Skeletal muscle satellite cell (primary cell): ENCODE data around the gene FSTL4.

Experiments used
- H3K27me3 ChIP-seq: 2 replicates; pipeline ENCODE4 v1.7.0; 2013; ENCODE audit warnings: low read length; ENCODE audit not compliant: control insufficient read depth, insufficient read depth
- H3K36me3 ChIP-seq: 2 replicates; pipeline ENCODE4 v1.7.0; 2013; ENCODE audit warnings: mild to moderate bottlenecking, control low read depth, low read length; ENCODE audit not compliant: insufficient read depth
- H3K4me1 ChIP-seq: 2 replicates; pipeline ENCODE4 v1.7.0; 2013; ENCODE audit warnings: low read length; ENCODE audit not compliant: control insufficient read depth, insufficient read depth
- H3K4me2 ChIP-seq: 2 replicates; pipeline ENCODE4 v1.7.0; 2013; ENCODE audit warnings: mild to moderate bottlenecking, low read length
- H3K4me3 ChIP-seq: 2 replicates; pipeline ENCODE4 v1.7.0; 2013; ENCODE audit warnings: low read length
- H3K9ac ChIP-seq: 2 replicates; pipeline ENCODE4 v1.7.0; 2013; ENCODE audit warnings: mild to moderate bottlenecking, low read depth, low read length, moderate library complexity
- H3K9me3 ChIP-seq: replicated peaks from 2 replicates; pipeline ENCODE4 v1.7.0; 2013; ENCODE audit warnings: mild to moderate bottlenecking, control low read depth, low read length

The FSTL4 gene

DNA sequence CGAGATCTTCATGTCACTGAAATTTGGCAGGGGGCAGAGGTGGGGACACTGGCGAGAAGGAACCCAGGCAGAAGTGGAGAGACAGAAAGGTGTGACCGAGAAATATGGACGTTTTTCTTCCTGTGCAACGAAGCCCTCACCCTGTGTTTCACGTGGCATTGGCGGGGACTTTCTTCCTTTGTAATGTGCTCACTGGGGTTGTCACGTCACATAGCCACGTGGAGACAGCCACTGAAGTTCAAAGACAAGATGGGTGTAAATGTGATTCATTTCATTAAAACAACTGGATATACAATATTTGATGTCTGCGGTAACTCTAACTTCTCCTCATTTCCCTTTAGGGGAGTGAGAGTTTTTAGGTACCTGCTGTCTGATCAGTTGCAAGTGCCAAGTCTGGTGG is 225.7 kb downstream of the FSTL4 start:
- Histone ChIP-seq H3K36me3 (no peaks in the 10 kb centered on the region), H3K4me3 (no peak overlapping the region), H3K4me1 (no peaks in the 10 kb centered on the region), H3K9me3 (no peaks in the 10 kb centered on the region), H3K4me2 (no peak overlapping the region), H3K27me3 (peaks cover 21% of the 10 kb centered on the region), H3K9ac (no peak overlapping the region)

DNA sequence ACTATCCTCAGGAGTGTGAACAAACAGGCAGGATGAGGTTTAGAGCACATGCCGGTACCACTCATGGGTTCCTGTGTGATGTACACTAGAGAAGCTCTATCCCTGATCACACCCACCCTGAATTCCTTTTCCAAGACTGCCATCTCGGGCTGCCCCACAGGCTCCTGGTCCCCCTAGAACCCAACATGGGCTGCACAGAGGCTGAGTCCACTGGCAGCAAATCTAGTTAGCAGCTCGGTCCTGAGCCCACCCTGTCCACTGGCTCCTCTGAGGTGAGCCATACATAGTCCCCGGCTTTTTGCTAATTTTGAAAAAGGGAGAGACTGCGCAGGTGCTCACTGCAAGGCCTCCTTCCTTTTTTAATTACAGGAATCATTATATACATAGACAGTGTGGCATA is 227.0 kb downstream of the FSTL4 start:
- no peak overlapping the region for H3K4me3 ChIP-seq
- H3K9ac ChIP-seq = no peak overlapping the region
- no peaks in the 10 kb centered on the region for H3K9me3 ChIP-seq
- H3K4me2 ChIP-seq = no peak overlapping the region
- no peaks in the 10 kb centered on the region for H3K4me1 ChIP-seq
- H3K36me3 ChIP-seq = no peaks in the 10 kb centered on the region
- peaks cover 21% of the 10 kb centered on the region for H3K27me3 ChIP-seq

DNA sequence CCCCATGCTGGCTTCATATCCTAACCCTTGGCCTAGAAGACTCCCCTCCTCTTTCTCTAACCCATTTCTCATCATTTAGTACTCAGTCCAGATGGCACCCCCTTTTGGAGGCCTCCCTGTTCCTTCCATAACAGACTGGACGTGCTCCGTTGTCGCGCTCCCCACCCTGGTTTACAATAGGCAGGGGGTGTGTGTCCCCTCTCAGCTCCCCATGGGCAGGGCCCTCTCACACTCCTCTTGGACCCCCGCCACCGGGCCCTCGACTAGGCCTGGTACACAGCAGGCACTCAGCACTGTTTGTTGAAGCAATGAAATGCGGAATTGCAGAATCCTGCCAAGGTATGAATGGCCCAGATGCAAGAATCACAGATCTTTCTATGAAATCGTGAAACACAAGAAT is 227.4 kb downstream of the FSTL4 start:
- Histone ChIP-seq H3K27me3 (peaks cover 21% of the 10 kb centered on the region), H3K9me3 (no peaks in the 10 kb centered on the region)

GRCh38 chr5:133384120-133384855 is 228.1 kb downstream of the FSTL4 start:
- Histone ChIP-seq H3K27me3 (peaks cover 21% of the 10 kb centered on the region), H3K9me3 (no peaks in the 10 kb centered on the region)

More for the DNA sequence above, 227.4 kb downstream of the FSTL4 start:
- Histone ChIP-seq H3K4me3 (no peak overlapping the region), H3K4me1 (no peaks in the 10 kb centered on the region), H3K9ac (no peak overlapping the region), H3K36me3 (no peaks in the 10 kb centered on the region), H3K4me2 (no peak overlapping the region)

DNA sequence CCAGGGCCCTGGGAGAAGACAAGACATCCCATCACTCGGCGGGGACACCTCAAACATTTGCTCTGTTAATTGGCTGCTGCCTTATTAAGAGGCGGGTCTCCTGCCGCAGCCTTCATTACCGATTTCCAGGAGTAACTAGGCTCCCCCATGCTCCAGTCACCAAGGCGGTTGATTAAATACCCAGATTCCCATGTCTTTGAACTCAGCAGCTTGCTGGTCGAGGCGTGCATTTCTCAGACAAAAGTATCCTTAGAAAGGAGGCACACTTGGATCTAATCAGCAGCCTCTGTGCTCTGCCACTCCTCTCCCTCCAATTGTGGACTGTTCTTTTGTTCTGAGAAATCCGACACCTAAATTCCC is 228.8 kb downstream of the FSTL4 start:
- Histone ChIP-seq H3K27me3 (peaks cover 21% of the 10 kb centered on the region), H3K4me3 (no peak overlapping the region), H3K4me2 (no peak overlapping the region), H3K9ac (no peak overlapping the region), H3K4me1 (no peaks in the 10 kb centered on the region), H3K36me3 (no peaks in the 10 kb centered on the region), H3K9me3 (no peaks in the 10 kb centered on the region)

More at GRCh38 chr5:133384120-133384855, 228.1 kb downstream of the FSTL4 start:
- Histone ChIP-seq H3K36me3 (no peaks in the 10 kb centered on the region), H3K9ac (no peak overlapping the region), H3K4me1 (no peaks in the 10 kb centered on the region), H3K4me2 (no peak overlapping the region), H3K4me3 (no peak overlapping the region)

- Histone ChIP-seq H3K27me3 (peaks cover 21% of the 10 kb centered on the region), H3K4me1 (no peaks in the 10 kb centered on the region)
Observed at GRCh38 chr5:133382661-133383579, 229.4 kb downstream of the FSTL4 start.

DNA sequence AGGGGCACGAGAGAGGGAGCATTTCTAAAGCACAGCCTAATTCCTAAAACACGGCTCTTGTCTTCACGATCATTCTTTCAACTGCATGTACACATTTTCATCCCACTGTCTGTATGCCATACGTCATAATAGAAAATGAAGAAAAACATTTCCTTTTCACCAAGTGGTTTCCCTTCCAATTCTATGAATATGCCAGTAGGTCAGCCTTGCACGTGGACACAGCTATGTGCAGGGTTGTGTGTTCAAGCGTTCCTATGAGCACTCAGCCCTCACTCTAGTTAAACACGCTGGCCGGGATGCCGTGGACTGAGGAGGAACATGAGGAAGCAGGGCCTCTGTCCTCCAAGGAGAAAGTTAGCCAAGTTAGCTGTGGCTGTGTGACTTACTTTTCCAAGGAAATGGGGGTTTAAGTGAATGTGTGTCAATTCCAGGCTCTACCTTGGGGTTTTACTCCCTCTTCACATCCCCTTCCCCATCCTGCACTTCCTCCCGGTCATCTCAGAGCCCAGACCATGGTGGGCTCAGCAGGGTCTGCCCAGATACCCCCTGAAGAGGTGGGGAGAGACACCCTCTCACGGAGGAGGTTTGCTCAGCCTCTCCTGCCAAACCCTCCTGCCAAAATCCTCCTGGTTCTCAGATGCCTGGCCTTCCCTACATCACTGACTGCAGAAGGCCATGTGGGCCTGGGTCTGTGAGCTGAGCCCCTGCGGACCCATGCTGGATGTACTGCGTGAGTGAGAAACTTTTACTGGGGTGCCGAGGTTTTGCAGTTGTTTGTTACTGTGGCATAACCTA is 230.6 kb downstream of the FSTL4 start:
- H3K36me3 ChIP-seq = no peaks in the 10 kb centered on the region
- H3K4me1 ChIP-seq = no peaks in the 10 kb centered on the region
- H3K9ac ChIP-seq = no peak overlapping the region
- no peak overlapping the region for H3K4me2 ChIP-seq
- H3K4me3 ChIP-seq = no peak overlapping the region
- H3K9me3 ChIP-seq = no peaks in the 10 kb centered on the region
- H3K27me3 ChIP-seq = peaks cover 13% of the 10 kb centered on the region

More at GRCh38 chr5:133382661-133383579, 229.4 kb downstream of the FSTL4 start:
- no peaks in the 10 kb centered on the region for H3K36me3 ChIP-seq
- no peak overlapping the region for H3K4me3 ChIP-seq
- H3K9ac ChIP-seq = no peak overlapping the region
- no peak overlapping the region for H3K4me2 ChIP-seq
- no peaks in the 10 kb centered on the region for H3K9me3 ChIP-seq

DNA sequence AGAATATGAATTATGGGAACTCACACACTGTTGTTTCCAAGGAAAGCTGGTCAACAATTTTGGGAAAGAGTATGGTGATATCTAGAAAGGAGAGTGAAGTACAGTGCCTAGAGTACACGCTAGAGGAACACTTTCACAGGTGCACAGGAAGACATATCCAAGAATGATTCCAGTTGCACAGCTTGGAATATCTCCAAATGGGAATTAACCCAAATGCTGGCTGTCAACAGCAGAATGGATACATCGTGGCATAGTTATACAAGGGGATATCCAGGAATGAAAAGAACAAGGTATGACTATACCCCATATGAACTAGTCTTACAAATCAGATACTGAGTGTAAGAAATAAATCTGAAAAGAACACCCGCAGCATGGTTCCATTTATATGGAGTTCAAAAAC is 231.3 kb downstream of the FSTL4 start:
- Histone ChIP-seq H3K27me3 (peaks cover 12% of the 10 kb centered on the region), H3K9ac (no peak overlapping the region), H3K9me3 (no peaks in the 10 kb centered on the region), H3K4me2 (no peak overlapping the region), H3K4me3 (no peak overlapping the region), H3K36me3 (no peaks in the 10 kb centered on the region), H3K4me1 (no peaks in the 10 kb centered on the region)

GRCh38 chr5:133377736-133378135 is 234.6 kb downstream of the FSTL4 start:
- Histone ChIP-seq H3K36me3 (no peaks in the 10 kb centered on the region), H3K27me3 (peaks cover 9% of the 10 kb centered on the region), H3K9ac (no peak overlapping the region), H3K9me3 (no peaks in the 10 kb centered on the region), H3K4me1 (no peaks in the 10 kb centered on the region), H3K4me3 (no peak overlapping the region), H3K4me2 (no peak overlapping the region)

- no peaks in the 10 kb centered on the region for H3K4me1 ChIP-seq
Observed at GRCh38 chr5:133376986-133377385, 235.4 kb downstream of the FSTL4 start.

More at GRCh38 chr5:133376986-133377385, 235.4 kb downstream of the FSTL4 start:
- no peak overlapping the region for H3K4me3 ChIP-seq
- H3K9me3 ChIP-seq = no peaks in the 10 kb centered on the region
- no peak overlapping the region for H3K4me2 ChIP-seq
- H3K27me3 ChIP-seq = peaks cover 5% of the 10 kb centered on the region
- no peak overlapping the region for H3K9ac ChIP-seq
- no peaks in the 10 kb centered on the region for H3K36me3 ChIP-seq
